ENCODE measurements around the gene LOXL3.

LOXL3 gene

GRCh38 chr2:74512744-74513604 is 40.8 kb downstream of the LOXL3 start:
- no peak overlapping the region for H3K4me3 ChIP-seq (replicated peaks; ENCODE audit: low read depth, low read length)
- TF ChIP-seq CTCF (IDR thresholded peaks at IDR 0.05; ENCODE audit: low read depth, low read length, missing control alignments): no peak
- no peak for DNase-seq (ENCODE audit: extremely low read depth, low read depth)

GRCh38 chr2:74511104-74511989 is 42.4 kb downstream of the LOXL3 start:
- TF ChIP-seq CTCF (IDR thresholded peaks at IDR 0.05; ENCODE audit: low read depth, low read length, missing control alignments): no peak
- no peak for DNase-seq (ENCODE audit: extremely low read depth, low read depth)
- no peak overlapping the region for H3K4me3 ChIP-seq (replicated peaks; ENCODE audit: low read depth, low read length)

GRCh38 chr2:74510272-74510671 is 43.5 kb downstream of the LOXL3 start:
- no peak overlapping the region for H3K4me3 ChIP-seq (replicated peaks; ENCODE audit: low read depth, low read length)
- no peak for TF ChIP-seq CTCF (IDR thresholded peaks at IDR 0.05; ENCODE audit: low read depth, low read length, missing control alignments)
- no peak for DNase-seq (ENCODE audit: extremely low read depth, low read depth)

DNA sequence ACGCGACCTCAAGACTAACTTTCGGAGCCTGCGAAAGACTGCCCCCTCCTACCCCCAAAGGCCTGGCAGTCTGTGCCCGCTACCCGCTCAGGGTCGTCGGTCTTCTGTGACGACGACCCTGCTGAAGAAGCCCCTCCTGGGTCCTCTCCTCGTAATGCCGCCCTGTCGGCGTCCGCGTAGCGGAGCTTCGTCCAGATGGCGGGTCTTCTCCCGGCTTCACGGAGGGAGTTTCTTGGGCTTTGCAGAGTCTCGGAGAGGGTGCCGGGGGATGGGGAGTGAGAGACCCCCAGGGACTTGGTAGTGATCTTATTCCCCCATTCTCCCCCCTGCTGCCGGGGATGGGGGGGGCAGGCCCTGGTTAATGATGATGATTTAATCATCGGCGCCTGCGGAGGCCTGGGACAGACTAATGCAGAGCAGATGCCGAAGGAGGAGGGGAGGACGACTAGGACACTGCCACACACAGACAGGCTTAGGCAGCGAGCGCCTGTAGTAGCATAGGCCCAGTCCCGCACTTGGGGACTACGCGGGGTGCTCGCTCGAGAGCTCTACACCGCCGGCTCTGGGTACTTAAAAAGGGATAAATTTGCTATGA is 45.7 kb downstream of the LOXL3 start:
- DNase-seq (ENCODE audit: extremely low read depth, low read depth): peak; percentile 49
- TF ChIP-seq CTCF (IDR thresholded peaks at IDR 0.05; ENCODE audit: low read depth, low read length, missing control alignments): no peak
- peak overlapping the region; percentile 73 for H3K4me3 ChIP-seq (replicated peaks; ENCODE audit: low read depth, low read length)

- H3K4me3 ChIP-seq (replicated peaks; ENCODE audit: low read depth, low read length): peak within 1 kb of the TSS; percentile 73
- peak; percentile 60 for TF ChIP-seq CTCF (IDR thresholded peaks at IDR 0.05; ENCODE audit: low read depth, low read length, missing control alignments)
- peak; percentile 92 for DNase-seq (ENCODE audit: extremely low read depth, low read depth)
Measured at GRCh38 chr2:74507145-74507925, 46.4 kb downstream of the LOXL3 start, which contains the start of gene PCGF1. Gene PCGF1 (minus strand): TSS chr2:74507695. CDS start chr2:74507668, 27 bp downstream.

All from HFF-Myc (cell line).